ENCODE measurements around the gene CCRL2. TPM values are rescaled to one million over a fixed set of nuclear protein-coding genes. Genes with fewer than 3 reads are reported as not detected.

The CCRL2 gene, protein sequence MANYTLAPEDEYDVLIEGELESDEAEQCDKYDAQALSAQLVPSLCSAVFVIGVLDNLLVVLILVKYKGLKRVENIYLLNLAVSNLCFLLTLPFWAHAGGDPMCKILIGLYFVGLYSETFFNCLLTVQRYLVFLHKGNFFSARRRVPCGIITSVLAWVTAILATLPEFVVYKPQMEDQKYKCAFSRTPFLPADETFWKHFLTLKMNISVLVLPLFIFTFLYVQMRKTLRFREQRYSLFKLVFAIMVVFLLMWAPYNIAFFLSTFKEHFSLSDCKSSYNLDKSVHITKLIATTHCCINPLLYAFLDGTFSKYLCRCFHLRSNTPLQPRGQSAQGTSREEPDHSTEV
- total RNA-seq (1 to 10 TPM; 4.3 to 4.5 TPM), total RNA-seq (0.40 to 9.4 (median 1.6) reads per million in 172 experiments)
- 1.3 TPM for polyA plus RNA-seq (2013, experiment 1 of 2)
- 1.6 TPM for polyA plus RNA-seq (2013, experiment 2 of 2)

DNA sequence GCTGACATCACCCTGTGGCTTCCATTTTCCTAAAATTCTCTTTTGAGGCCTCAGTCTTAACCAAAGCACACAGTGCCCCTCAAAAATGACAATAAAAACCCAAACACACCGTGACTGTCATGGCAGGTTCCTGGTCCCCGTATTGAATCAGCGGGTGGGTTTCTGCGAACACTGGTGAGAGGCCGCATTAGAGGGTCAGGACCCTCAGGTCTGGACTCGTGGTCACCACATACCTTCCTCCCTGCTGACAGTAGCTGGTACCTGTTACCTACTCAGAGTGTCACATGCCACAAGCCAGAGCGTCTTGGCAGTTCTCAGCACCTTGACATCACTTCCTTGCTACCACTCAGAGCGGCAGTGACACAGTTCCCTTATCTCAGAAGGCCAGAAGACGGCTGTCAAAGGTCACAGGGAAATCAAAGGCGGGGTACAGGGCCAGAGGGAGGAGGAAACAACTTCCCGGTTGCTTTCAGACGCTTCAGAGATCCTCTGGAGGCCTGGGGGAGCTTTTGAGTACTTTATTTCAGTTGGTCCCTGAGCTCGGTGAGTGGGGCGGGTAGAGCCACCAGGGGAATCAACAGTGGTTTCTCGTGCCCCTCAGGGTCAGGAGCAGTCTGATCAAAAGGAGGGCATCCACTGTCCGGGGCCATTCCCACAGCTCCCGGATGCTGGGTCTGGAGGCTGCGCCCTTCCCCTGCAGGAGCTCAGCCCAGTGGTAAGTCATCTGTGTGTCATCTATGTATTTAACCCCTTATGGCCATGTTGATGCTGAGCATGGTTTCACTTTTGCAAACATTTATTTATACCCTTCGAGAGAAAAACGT is at the start of gene CCRL2, which contains the start of gene CCR5AS:
CCRL2 (plus strand) TSS at position 472 of the 824 bp plus-strand sequence. CDS start 821 bp downstream, outside the sequence.
CCR5AS (minus strand) TSS at position 279 of the 824 bp plus-strand sequence.
- H3K27ac Mint-ChIP-seq, result peak within 1 kb of the TSS; percentile 85
- CTCF ChIA-PET, result no interaction called here
- Histone ChIP-seq H3K36me3 (ENCODE audit: insufficient read depth, low read length) (no peaks in the 10 kb centered on the region), H3K9me3 (ENCODE audit: control insufficient read depth in 1 of 2, insufficient read depth in 1 of 2, low read length in 2 of 2) (no peaks in the 10 kb centered on the region), H3K27ac (ENCODE audit: low read depth in 1 of 2, low read length in 2 of 2) (peak within 1 kb of the TSS; percentile 22 to 71), H3K4me3 (ENCODE audit: low read length) (peak within 1 kb of the TSS; percentile 51), H3K27me3 (ENCODE audit: control insufficient read depth in 1 of 2, insufficient read depth in 2 of 2, low read length in 2 of 2) (no peaks in the 10 kb centered on the region), H3K4me1 (ENCODE audit: insufficient read depth, low read length) (peaks cover 22% of the 10 kb centered on the region)
- no peaks in the 10 kb centered on the region for H3K27me3 Mint-ChIP-seq
- H3K9me3 Mint-ChIP-seq, result no peaks in the 10 kb centered on the region
- peaks cover 31% of the 10 kb centered on the region for H3K4me1 Mint-ChIP-seq (ENCODE audit: low read depth)
- H3K36me3 Mint-ChIP-seq (ENCODE audit: low read depth), result no peaks in the 10 kb centered on the region
- ATAC-seq (ENCODE audit: poor library complexity), result peak; percentile 85
- TF ChIP-seq, protein P1, sequence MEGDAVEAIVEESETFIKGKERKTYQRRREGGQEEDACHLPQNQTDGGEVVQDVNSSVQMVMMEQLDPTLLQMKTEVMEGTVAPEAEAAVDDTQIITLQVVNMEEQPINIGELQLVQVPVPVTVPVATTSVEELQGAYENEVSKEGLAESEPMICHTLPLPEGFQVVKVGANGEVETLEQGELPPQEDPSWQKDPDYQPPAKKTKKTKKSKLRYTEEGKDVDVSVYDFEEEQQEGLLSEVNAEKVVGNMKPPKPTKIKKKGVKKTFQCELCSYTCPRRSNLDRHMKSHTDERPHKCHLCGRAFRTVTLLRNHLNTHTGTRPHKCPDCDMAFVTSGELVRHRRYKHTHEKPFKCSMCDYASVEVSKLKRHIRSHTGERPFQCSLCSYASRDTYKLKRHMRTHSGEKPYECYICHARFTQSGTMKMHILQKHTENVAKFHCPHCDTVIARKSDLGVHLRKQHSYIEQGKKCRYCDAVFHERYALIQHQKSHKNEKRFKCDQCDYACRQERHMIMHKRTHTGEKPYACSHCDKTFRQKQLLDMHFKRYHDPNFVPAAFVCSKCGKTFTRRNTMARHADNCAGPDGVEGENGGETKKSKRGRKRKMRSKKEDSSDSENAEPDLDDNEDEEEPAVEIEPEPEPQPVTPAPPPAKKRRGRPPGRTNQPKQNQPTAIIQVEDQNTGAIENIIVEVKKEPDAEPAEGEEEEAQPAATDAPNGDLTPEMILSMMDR (IDR thresholded peaks at IDR 0.05), result no peak
- intact Hi-C loops (cut with DNase I, micrococcal nuclease), result loop anchor here in 1 of 2 experiments (1.0 kb wide), 1 partner anchor 34 kb away; no protein-coding TSS in a partner anchor
- H3K4me3 Mint-ChIP-seq, result peak within 1 kb of the TSS; percentile 86
- POLR2A ChIA-PET, result interaction anchor here (0.6 to 1.0 kb wide), 2 partner anchors 132 to 552 kb away, joined by 3 to 4 read pairs; no protein-coding TSS in a partner anchor
- peak in 11 of 14 experiments; percentile 2 to 77 (median 22) for DNase-seq

DNA sequence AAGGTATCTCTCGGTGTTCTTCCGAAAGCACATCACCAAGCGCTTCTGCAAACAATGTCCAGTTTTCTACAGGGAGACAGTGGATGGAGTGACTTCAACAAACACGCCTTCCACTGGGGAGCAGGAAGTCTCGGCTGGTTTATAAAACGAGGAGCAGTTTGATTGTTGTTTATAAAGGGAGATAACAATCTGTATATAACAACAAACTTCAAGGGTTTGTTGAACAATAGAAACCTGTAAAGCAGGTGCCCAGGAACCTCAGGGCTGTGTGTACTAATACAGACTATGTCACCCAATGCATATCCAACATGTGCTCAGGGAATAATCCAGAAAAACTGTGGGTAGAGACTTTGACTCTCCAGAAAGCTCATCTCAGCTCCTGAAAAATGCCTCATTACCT is 48.6 kb upstream of the CCRL2 start:
- ChIA-PET CTCF (interaction anchor here (2.1 kb wide), 1 partner anchor 10 kb away, joined by 8 read pairs; no protein-coding TSS in a partner anchor), POLR2A (no interaction called here)
- Mint-ChIP-seq H3K4me3 (no peak overlapping the region), H3K4me1 (ENCODE audit: low read depth) (peaks cover 26% of the 10 kb centered on the region), H3K36me3 (ENCODE audit: low read depth) (no peaks in the 10 kb centered on the region), H3K27me3 (no peaks in the 10 kb centered on the region), H3K27ac (no peak overlapping the region), H3K9me3 (no peaks in the 10 kb centered on the region)
- Histone ChIP-seq H3K27ac (ENCODE audit: low read depth in 1 of 2, low read length in 2 of 2) (no peak overlapping the region), H3K4me3 (ENCODE audit: low read length) (peak overlapping the region; percentile 17), H3K27me3 (ENCODE audit: control insufficient read depth in 1 of 2, insufficient read depth in 2 of 2, low read length in 2 of 2) (no peaks in the 10 kb centered on the region), H3K4me1 (ENCODE audit: insufficient read depth, low read length) (peaks cover 68% of the 10 kb centered on the region), H3K36me3 (ENCODE audit: insufficient read depth, low read length) (peaks cover 14% of the 10 kb centered on the region), H3K9me3 (ENCODE audit: control insufficient read depth in 1 of 2, insufficient read depth in 1 of 2, low read length in 2 of 2) (no peaks in the 10 kb centered on the region)
- no peak for ATAC-seq (ENCODE audit: poor library complexity)
- no peak for DNase-seq
- intact Hi-C loops (cut with DNase I, micrococcal nuclease), result no loop called here
- TF ChIP-seq, protein P1 (IDR thresholded peaks at IDR 0.05), result no peak
